ENCODE results near the gene MEAK7.

MEAK7 gene

DNA sequence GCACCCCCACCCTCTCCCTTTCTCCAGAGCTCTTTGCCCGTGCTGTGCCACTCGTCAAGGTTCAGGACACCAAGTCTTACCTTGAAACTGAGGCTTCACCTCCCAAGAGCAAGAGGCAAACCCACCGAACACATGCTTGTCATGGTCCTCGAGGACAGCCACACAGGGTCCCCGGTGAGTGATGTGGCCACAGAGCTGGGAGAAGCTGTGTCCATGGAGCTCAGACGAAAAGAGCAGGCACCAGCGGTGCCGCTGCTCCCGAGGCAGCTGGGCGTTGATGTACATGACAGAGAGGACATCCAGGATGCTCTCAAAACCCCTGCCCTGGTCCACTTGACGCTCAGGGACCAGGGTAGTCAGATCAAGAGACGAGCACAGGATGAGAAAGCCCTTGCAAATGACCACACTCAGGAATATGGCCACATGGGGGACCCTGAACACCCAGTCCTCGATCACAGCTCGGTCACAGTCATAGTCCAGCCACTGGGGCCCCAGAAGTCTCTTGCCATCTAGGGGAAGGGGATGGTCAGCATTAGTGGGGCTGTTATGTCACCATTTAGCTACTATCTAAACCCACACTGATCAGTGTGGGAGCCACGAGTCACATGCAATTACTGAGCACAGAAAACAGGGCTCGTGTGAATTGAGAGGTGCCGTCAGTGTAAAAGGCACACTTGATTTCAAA lies 17.8 kb downstream of the MEAK7 start:
- no peak for DNase-seq (ENCODE audit: low read depth)

GRCh38 chr16:84486126-84486525 lies 18.3 kb downstream of the MEAK7 start:
- DNase-seq (ENCODE audit: low read depth) = no peak

DNA sequence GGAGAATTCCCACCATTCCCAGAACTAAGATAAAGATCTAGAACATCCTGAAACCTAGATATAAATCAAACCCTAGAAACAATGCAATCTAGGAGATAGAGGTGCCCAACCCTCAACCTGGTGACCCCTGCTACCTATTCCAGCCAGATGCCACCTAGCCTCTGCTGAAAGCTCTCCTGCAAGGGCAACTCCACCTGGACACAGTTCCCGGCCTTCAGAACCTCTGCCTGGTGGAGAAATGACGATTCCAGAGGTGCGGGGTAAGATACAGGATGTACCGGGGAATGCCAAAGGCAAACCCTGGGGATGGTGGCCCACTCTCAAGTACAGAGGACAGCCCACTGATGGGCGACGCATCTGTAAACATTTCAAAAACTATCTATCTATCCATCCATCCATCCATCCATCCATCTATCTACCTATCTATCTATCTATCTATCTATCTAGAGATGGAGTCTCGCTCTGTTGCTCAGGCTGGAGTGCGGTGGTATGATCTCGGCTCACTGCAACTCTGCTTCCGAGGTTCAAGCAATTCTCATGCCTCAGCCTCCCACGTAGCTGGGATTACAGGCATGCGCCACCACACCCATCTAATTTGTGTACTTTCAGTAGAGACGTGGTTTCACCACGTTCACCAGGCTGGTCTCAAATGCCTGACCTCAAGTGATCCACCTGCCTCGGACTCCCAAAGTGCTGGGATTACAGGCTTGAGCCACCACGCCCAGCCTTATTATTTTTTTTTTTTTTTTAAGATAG lies 19.0 kb downstream of the MEAK7 start:
- DNase-seq (ENCODE audit: low read depth) = no peak

DNA sequence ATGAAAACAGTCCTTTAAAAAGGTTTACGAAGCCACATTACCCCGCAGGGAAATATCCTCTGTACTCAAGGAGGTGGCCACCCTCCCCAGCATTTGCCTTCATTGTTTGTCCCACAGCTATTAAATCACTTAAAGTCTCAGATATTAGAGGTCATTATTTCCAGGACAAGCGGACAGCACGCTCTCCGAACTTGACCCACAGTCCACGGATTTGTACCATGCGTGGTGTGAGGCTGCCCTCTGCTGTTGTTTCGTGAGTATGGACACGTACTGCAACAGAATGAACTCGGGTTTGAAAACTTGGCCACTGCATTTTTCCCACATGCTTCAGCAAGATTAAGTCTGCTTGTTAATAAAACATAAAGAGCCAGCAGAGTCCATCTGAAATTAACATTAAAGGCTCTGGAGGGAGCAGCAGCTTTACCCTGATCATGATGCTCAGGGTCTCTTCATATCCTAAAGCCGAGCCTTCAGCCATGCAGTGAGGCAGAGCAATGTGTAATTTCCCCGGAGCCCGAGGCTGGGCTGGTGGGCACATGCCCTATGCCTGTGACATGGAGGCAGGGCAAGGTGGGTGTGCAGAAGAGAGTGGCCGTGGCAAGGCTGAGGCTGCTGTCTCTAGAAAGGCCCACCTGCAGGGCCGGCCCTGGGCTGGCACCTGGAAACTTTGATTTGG lies 19.7 kb downstream of the MEAK7 start:
- no peak for DNase-seq (ENCODE audit: low read depth)

DNA sequence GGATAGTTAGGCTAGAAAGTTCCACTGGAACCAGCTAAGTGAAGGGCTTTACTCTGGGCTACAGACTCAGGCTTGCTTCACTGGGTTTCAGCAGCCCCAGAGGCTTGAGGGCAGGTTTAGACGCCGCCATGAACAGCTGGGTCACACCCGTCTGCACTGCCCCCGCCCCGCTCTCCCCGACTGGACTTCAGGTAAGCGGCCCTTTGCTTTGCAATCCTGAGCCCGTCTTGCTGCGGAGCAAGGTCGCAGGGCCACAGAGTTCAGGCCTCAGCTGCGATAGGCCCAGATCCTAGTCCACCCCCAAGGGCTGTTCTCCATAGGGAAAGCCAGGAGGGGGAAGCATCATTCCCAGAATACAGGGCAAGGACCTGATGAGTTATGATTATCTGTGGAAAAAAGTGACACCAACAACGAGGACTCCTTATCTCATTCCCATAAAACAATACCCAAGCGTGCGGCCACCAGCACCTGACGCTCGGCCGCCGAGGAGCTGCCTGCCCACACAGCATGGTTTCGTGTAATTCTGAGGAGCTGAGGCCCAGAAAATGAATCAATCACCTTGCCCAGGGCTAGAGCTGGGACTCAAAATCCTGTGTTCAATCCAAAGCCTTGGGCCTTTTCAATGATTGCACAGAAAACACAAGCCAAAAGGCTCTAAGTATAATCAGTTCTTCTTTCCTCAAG lies 20.4 kb downstream of the MEAK7 start:
- DNase-seq (ENCODE audit: low read depth) = no peak

DNA sequence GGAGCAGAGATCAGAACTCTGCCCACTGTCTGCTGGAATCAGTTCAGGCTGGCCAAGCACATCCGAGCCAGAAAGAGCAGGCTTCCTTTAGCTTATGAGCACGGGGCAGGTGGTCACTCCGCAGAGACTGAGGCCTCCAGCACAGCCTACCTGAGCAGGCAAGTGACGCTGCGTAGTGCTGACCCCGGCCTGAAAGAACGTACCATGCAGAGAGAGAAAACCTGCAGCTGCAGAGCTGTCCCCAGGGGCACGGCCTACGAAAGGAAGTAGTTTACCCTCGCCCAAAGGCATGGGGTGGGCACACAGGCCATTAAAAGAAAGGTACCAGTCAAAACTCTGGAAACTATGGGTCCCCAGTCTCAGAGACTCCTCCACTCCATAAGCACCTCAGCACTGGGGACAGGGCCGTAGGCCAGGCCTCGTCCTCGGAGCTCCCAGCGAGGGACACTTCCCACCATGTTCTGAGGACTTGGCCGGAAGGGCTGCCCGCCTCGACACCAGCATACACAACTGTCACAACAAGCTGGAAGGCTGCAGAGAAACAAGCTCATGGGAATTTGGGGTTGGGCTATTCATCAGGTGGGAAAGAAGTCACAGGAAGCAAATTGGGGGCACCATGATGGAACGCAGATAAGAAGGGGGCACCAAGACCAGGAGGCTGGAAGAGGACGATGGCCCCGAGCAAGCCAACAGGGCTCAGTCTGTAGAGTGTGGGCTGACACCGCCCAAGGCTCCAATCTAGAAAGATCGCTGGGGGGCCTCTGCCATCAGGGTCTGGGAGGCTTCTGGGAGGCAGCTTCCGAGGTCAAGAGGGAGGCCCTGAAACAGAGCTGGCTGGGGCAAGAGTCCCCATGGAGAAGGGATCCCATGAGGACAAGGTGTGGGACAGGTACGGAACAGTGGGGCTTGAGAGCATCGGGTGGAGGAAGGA lies 21.2 kb downstream of the MEAK7 start:
- DNase-seq (ENCODE audit: low read depth) = no peak

GRCh38 chr16:84482001-84482891 lies 22.2 kb downstream of the MEAK7 start:
- DNase-seq (ENCODE audit: low read depth) = no peak

DNA sequence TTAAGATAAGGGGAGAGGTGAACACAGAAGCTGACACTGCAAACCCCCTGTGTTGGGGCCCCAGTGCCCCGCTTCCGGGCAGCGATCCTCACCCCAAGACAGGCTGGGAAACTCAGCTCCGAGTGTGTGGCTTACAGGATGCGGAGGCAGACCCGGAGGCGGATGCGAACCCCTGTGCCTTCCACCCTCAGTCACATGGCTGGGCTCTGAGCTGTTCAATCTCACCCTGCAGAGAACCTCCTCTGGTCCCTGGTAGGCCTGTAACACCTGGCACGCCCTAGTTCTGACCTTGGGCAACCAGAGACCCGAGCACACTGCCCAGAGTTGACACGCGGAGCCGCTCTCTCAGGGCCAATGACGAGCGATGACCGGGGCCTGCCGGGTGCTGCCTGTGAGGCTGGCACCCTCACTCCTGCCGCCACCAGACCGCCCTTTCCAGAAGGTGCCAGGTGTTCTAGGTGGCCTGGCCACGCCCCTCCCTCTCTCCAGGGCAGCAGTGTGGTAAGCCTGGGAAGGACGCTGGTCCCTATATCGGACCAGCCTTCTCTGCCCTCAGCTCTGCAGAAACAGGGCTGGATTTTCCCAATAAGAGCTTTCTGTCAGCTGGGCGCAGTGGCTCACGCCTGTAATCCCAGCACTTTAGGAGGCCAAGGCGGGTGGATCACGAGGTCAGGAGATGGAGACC lies 23.3 kb downstream of the MEAK7 start:
- no peak for DNase-seq (ENCODE audit: low read depth)

DNA sequence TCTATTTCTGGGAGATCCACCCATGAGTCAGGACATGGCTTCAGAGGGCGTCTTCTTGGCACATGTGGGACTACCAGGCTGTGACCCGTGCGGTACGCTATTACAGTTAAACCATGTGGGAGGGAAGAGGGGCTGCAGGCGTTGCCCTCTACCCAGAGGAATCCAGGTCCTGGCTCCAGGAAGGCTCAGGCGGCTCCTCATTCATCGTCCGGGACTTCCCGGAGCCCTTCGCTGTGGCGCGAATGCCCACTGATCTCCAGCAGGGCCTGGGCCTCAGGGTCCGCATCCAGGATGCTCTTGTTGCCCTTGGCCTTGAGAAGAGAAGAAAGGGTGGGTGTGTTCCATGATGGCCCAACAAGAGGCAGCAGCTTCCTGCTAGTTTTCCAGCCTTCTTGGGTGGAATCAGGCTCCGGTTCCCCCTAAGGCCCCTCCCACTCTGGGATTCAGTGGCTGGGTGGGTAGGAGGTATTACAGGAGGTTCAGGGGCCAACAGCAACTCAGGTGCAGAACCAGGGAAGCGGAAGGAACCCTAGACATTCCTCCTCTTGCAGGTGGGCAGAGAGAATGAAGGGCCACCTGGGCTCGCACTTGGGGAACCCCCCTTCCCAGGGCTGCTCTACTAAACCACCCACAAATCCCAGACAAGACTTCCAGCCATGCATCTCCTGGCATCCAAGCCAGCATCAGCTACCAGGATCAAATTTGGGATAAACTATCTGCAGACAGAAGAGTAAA lies 24.6 kb downstream of the MEAK7 start:
- DNase-seq (ENCODE audit: low read depth) = no peak

GRCh38 chr16:84478172-84478947 lies 26.1 kb downstream of the MEAK7 start:
- DNase-seq (ENCODE audit: low read depth) = no peak

DNA sequence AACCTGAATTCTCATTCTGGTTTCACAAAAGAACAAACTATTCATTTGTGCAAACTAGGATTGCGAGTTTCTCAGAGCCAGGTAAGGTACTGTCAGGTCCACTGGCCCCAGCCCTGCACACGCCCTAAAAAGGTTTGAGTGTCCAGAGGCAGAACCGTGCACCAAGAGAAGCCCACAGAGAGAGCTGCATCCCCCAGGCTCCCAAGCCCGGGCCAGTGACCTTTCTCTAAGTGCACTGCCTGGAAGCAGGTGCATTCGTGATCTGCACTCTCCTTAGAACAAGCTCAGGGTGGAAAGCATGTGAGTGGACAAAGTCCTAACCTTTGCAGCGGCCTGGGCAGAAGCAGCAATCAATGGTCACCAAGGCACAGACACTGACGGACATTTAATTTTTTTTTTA lies 26.8 kb downstream of the MEAK7 start:
- DNase-seq (ENCODE audit: low read depth) = no peak

- DNase-seq (ENCODE audit: low read depth) = no peak
Measured at GRCh38 chr16:84476401-84476800, 28.1 kb downstream of the MEAK7 start.

DNA sequence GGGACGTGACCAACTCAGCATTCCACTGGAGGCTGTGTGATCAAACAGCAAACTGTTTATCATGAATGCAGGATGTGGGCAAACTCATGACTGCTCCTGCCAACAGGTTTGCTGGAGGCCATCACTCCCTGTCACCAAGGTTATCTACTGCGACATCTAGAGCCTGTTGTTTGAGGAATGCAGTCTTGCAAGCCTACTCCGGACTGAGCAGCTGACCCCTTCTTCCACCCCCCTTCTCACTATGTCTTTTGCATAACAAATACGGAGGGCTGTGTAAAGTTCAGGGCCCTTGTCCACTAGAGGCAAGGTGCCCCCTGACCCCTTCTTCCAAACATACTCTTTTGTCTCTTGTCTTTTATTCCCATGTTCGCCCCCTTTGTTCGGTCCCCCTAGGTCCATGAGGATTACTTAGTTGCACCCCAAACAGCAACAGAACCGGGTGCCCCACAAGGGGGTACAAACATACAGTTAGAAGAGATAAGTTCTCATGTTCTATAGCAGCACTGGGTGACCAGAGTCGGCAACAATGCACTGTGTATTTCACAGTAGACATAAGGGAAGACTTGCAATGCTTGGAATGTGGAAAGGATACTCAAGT lies 28.7 kb downstream of the MEAK7 start:
- DNase-seq (ENCODE audit: low read depth) = no peak

GRCh38 chr16:84471966-84472365 lies 32.5 kb downstream of the MEAK7 start:
- no peak for DNase-seq (ENCODE audit: low read depth)

GRCh38 chr16:84471316-84471715 lies 33.1 kb downstream of the MEAK7 start:
- DNase-seq (ENCODE audit: low read depth) = no peak

GRCh38 chr16:84467709-84468108 lies 36.8 kb downstream of the MEAK7 start:
- no peak for DNase-seq (ENCODE audit: low read depth)

DNA sequence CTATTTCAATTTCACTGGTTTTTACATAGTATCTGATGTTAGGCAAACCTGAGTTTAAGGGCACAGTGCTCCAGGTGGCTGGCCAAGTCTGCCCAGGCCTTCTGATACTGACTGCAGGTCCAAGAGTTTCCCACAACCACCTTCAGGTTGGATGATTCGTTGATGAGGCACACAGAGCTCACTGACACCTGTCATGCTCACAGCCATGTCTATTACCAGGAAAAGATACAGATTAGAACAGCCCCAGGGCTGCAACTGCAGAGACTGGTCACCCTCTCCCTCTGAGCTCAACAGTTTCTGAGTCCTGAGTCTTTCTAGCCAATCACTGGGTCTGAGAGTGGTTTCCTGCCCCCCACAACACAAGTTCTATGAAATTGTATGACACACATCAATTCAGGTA lies 37.2 kb downstream of the MEAK7 start:
- DNase-seq (ENCODE audit: low read depth) = no peak

GRCh38 chr16:84466692-84467091 lies 37.8 kb downstream of the MEAK7 start:
- DNase-seq (ENCODE audit: low read depth) = no peak

Data from activated gamma-delta T cell treated with anti-CD3 and anti-CD28 coated beads, Interleukin-2, amount 50 U/mL, for 16 hours (primary cell).